H1 (cell line): ENCODE data around the gene RBSN. TPM values are rescaled to one million over a fixed set of nuclear protein-coding genes. Genes with fewer than 3 reads are reported as not detected.
A peak's percentile ranks its signal among the peaks of the same experiment; 100 is the strongest.

ENCODE experiments used
- CTCF ChIA-PET: fragments of 300-600 bp; sonication (Branson Sonifier 250); formaldehyde crosslinking; loops from one replicate; lab custom pipeline; 2021; ENCODE audit not compliant: partially characterized antibody; lab: Charles Lee
- POLR2A ChIA-PET: fragments of 300-600 bp; sonication (Branson Sonifier 250); formaldehyde crosslinking; loops from one replicate; lab custom pipeline; 2021; ENCODE audit warnings: inconsistent platforms; ENCODE audit not compliant: partially characterized antibody; lab: Charles Lee
- DNase-seq, 2 experiments: peaks; one replicate each; pipeline versions ENCODE4 v3.0.0 to v3.0.0-alpha.2; 2010 to 2022; ENCODE audit warnings: low spot score in 2 of 2, low read depth in 1 of 2, mixed read lengths in 1 of 2
- FAIRE-seq: peaks from 2 replicates; lab custom pipeline; 2011; peaks lifted over from hg19 to GRCh38; lab: Jason Lieb, UNC
- H2AFZ ChIP-seq: 2 replicates; pipeline ENCODE4 v1.8.1; 2012; ENCODE audit warnings: low read length, inconsistent platforms
- H2AK5ac ChIP-seq: 2 replicates; pipeline ENCODE4 v1.6.1; 2013; ENCODE audit warnings: low read depth, low read length
- H2BK120ac ChIP-seq: replicated peaks from 2 replicates; pipeline ENCODE3; 2013; ENCODE audit warnings: low read depth, low read length, inconsistent platforms
- H2BK12ac ChIP-seq: 2 replicates; pipeline ENCODE4 v1.6.1; 2013; ENCODE audit warnings: low read depth, low read length
- H2BK15ac ChIP-seq: 2 replicates; pipeline ENCODE4 v1.6.1; 2013; ENCODE audit warnings: low read length
- H2BK20ac ChIP-seq: 2 replicates; pipeline ENCODE4 v1.6.1; 2013; ENCODE audit warnings: low read length
- H2BK5ac ChIP-seq: 2 replicates; pipeline ENCODE4 v1.6.1; 2013; ENCODE audit warnings: low read depth, low read length
- H3K14ac ChIP-seq: 2 replicates; pipeline ENCODE4 v1.6.1; 2013; ENCODE audit warnings: inconsistent platforms; ENCODE audit not compliant: insufficient read length
- H3K18ac ChIP-seq: 2 replicates; pipeline ENCODE4 v1.6.1; 2013; ENCODE audit warnings: low read length; ENCODE audit errors: extremely low read depth
- H3K23ac ChIP-seq: 2 replicates; pipeline ENCODE4 v1.6.1; 2013; ENCODE audit warnings: inconsistent platforms; ENCODE audit not compliant: insufficient read length
- H3K23me2 ChIP-seq: 2 replicates; pipeline ENCODE4 v1.6.1; 2013; ENCODE audit warnings: low read depth, low read length
- H3K27ac ChIP-seq: 2 replicates; pipeline ENCODE4 v1.6.1; 2011; ENCODE audit warnings: low read depth, low read length, inconsistent platforms
- H3K27me3 ChIP-seq, 4 experiments: replicated peaks in 1 of 4; 1 replicate in 1 of 4; 2 replicates in 3 of 4; pipeline versions ENCODE4 v1.6.1 to v1.8.1; 2011 to 2013; ENCODE audit warnings: low read length in 3 of 4, mild to moderate bottlenecking in 3 of 4, inconsistent platforms in 2 of 4, mixed read lengths in 2 of 4, moderate library complexity in 1 of 4; ENCODE audit not compliant: control insufficient read depth in 3 of 4, insufficient read depth in 3 of 4; ENCODE audit errors: extremely low read depth in 1 of 4
- H3K36me3 ChIP-seq, 4 experiments: 2 replicates each; pipeline versions ENCODE4 v1.6.1 to v1.8.1; 2011 to 2013; ENCODE audit warnings: mild to moderate bottlenecking in 4 of 4, low read length in 3 of 4, moderate library complexity in 2 of 4, control low read depth in 1 of 4, inconsistent platforms in 1 of 4; ENCODE audit not compliant: insufficient read depth in 4 of 4, control insufficient read depth in 2 of 4
- H3K4ac ChIP-seq: replicated peaks from 2 replicates; pipeline ENCODE3; 2013; ENCODE audit warnings: low read length, low read depth, mixed read lengths, inconsistent platforms; ENCODE audit not compliant: insufficient read length
- H3K4me1 ChIP-seq, 4 experiments: replicated peaks in 1 of 4; 1 replicate in 1 of 4; 2 replicates in 3 of 4; pipeline versions ENCODE4 v1.6.1 to v1.8.1; 2011 to 2013; ENCODE audit warnings: low read length in 3 of 4, inconsistent platforms in 2 of 4, mixed read lengths in 1 of 4; ENCODE audit not compliant: insufficient read depth in 4 of 4, control insufficient read depth in 3 of 4
- H3K4me2 ChIP-seq, 2 experiments: 2 replicates each; pipeline versions ENCODE4 v1.6.1 to v1.8.1; 2011 to 2013; ENCODE audit warnings: low read depth in 2 of 2, low read length in 2 of 2, control low read depth in 1 of 2, inconsistent platforms in 1 of 2, mild to moderate bottlenecking in 1 of 2; ENCODE audit not compliant: insufficient read depth in 1 of 2
- H3K4me3 ChIP-seq, 4 experiments: fragments of 200-600, 300-600 bp in 1 of 4; sonication (generic), shearing (Covaris generic), sonication (Bioruptor Twin) in 1 of 4; 2 replicates each; pipeline versions ENCODE4 v1.5.1 to v1.8.1; 2011 to 2016; ENCODE audit warnings: low read length in 4 of 4, low read depth in 3 of 4, control low read depth in 2 of 4, inconsistent platforms in 2 of 4, mild to moderate bottlenecking in 2 of 4, mixed read lengths in 1 of 4, moderate library complexity in 1 of 4; ENCODE audit not compliant: insufficient read depth in 2 of 4; ENCODE audit errors: extremely low read depth in 1 of 4
- H3K56ac ChIP-seq: replicated peaks from 2 replicates; pipeline ENCODE3; 2013; ENCODE audit warnings: low read depth, mild to moderate bottlenecking, mixed read lengths, low read length, inconsistent platforms; ENCODE audit not compliant: insufficient read length
- H3K79me1 ChIP-seq: 2 replicates; pipeline ENCODE4 v1.6.1; 2013; ENCODE audit warnings: low read depth, low read length, control low read depth
- H3K79me2 ChIP-seq, 2 experiments: 2 replicates each; pipeline versions ENCODE4 v1.6.1 to v1.8.1; 2012 to 2013; ENCODE audit warnings: low read length in 2 of 2, mild to moderate bottlenecking in 2 of 2, inconsistent platforms in 1 of 2; ENCODE audit not compliant: insufficient read depth in 2 of 2, control insufficient read depth in 1 of 2
- H3K9ac ChIP-seq, 4 experiments: replicated peaks in 1 of 4; 1 replicate in 1 of 4; 2 replicates in 3 of 4; pipeline versions ENCODE4 v1.6.1 to v1.8.1; 2011 to 2013; ENCODE audit warnings: low read depth in 3 of 4, low read length in 3 of 4, control low read depth in 2 of 4, mild to moderate bottlenecking in 2 of 4, moderate library complexity in 2 of 4, inconsistent platforms in 1 of 4; ENCODE audit errors: extremely low read depth in 1 of 4
- H3K9me3 ChIP-seq, 2 experiments: 2 replicates each; pipeline versions ENCODE4 v1.6.1 to v1.8.1; 2012 to 2013; ENCODE audit warnings: mild to moderate bottlenecking in 2 of 2, moderate library complexity in 2 of 2, control low read depth in 1 of 2, inconsistent platforms in 1 of 2, low read depth in 1 of 2, low read length in 1 of 2, mixed read lengths in 1 of 2; ENCODE audit not compliant: insufficient read depth in 2 of 2
- H4K20me1 ChIP-seq, 2 experiments: replicated peaks in 1 of 2; 2 replicates each; pipeline versions ENCODE3 to v1.8.1; 2011 to 2013; ENCODE audit warnings: inconsistent platforms in 2 of 2, low read length in 2 of 2, mild to moderate bottlenecking in 1 of 2; ENCODE audit not compliant: insufficient read depth in 2 of 2, control insufficient read depth in 1 of 2
- H4K5ac ChIP-seq: 2 replicates; pipeline ENCODE4 v1.6.1; 2013; ENCODE audit warnings: low read length, low read depth, mixed read lengths, inconsistent platforms; ENCODE audit not compliant: insufficient read length
- H4K8ac ChIP-seq: 2 replicates; pipeline ENCODE4 v1.8.0; 2013; ENCODE audit warnings: mild to moderate bottlenecking, moderate library complexity, low read length, inconsistent platforms; ENCODE audit not compliant: insufficient read depth; ENCODE audit errors: extremely low read depth
- H4K91ac ChIP-seq: replicated peaks from 2 replicates; pipeline ENCODE3; 2013; ENCODE audit warnings: low read length, mixed read lengths, inconsistent platforms; ENCODE audit not compliant: insufficient read length
- KDM1A ChIP-seq: fragments of 200-600, 300-600 bp; sonication (generic); IDR thresholded peaks from 2 replicates; pipeline ENCODE4 v1.7.1; 2016; ENCODE audit warnings: mild to moderate bottlenecking, low read length, borderline replicate concordance
- RNF2 ChIP-seq: fragments of 200-900, 300-1000 bp; sonication (generic); IDR thresholded peaks from 2 replicates; pipeline ENCODE4 v1.7.1; 2016; ENCODE audit warnings: borderline replicate concordance, low read depth, mild to moderate bottlenecking, antibody characterized with exemption, low read length; ENCODE audit not compliant: poor library complexity, severe bottlenecking; ENCODE audit errors: missing control alignments
- RXRA ChIP-seq: IDR thresholded peaks from 2 replicates; pipeline ENCODE4 v1.6.1; 2011; ENCODE audit warnings: low read depth, mild to moderate bottlenecking, low read length, moderate library complexity; ENCODE audit not compliant: insufficient read depth
- SIN3A ChIP-seq, 2 experiments: IDR thresholded peaks in 1 of 2; conservative IDR thresholded peaks in 1 of 2; 2 replicates each; pipeline ENCODE4 v1.6.1; 2011 to 2012; ENCODE audit warnings: low read length in 2 of 2, improper control_type of control experiment in 1 of 2, low read depth in 1 of 2, mild to moderate bottlenecking in 1 of 2
- SP4 ChIP-seq: IDR thresholded peaks from 2 replicates; pipeline ENCODE4 v1.6.1; 2012; ENCODE audit warnings: low read length, inconsistent platforms
- SUZ12 ChIP-seq: fragments of 200-600 bp; sonication (generic); IDR thresholded peaks from 2 replicates; pipeline ENCODE4 v1.6.1; 2012; ENCODE audit warnings: mild to moderate bottlenecking, inconsistent platforms, low read length, moderate library complexity, mixed read lengths
- TAF1 ChIP-seq: IDR thresholded peaks from 2 replicates; pipeline ENCODE4 v1.6.1; 2011; ENCODE audit warnings: mild to moderate bottlenecking, low read depth, low read length
- WGBS, 2 experiments: shearing (Covaris generic) in 1 of 2; methylation state at CpG; one replicate each; pipeline versions ENCODE4 v1.1.6 to v1.1.7; 2013 to 2015; ENCODE audit warnings: low lambda C conversion rate in 2 of 2, mixed read lengths in 2 of 2, inconsistent platforms in 1 of 2, low coverage in 1 of 2, missing lambda C conversion rate in 1 of 2; ENCODE audit not compliant: insufficient replicate concordance in 2 of 2, insufficient coverage in 1 of 2, insufficient read length in 1 of 2; ENCODE audit errors: extremely low coverage in 1 of 2, missing lambda C conversion rate in 1 of 2; 5-methylcytosine and 5-hydroxymethylcytosine counted together
- polyA plus RNA-seq, 7 experiments: library from polyadenylated mRNA; depleted of rRNA in 3 of 7; stranded (reverse) in 5 of 7; unstranded in 2 of 7; fragments of >200 nt in 5 of 7; fragments of 200-250 nt in 2 of 7; gene quantifications; 1 replicate in 5 of 7; 2 replicates in 1 of 7; 4 replicates in 1 of 7; pipeline versions ENCODE4 v1.2.1 to v1.2.3, GENCODE V29; 2011 to 2013; ENCODE audit warnings: missing spikeins in 2 of 7, mixed read lengths in 2 of 7
- total RNA-seq: library from RNA; stranded (reverse); fragmentation: NEBNext Ultra II Directional; extraction: Animal tissue kit (Norgen Biotek cat#: 25700); gene quantifications from 2 replicates; pipeline ENCODE4 v1.2.1, GENCODE V29; 2021

The RBSN gene
- total and polyA plus RNA-seq, 2 of the 8 experiments (the other 6 are each of a cell fraction or from before 2014, with no cell fraction given) = 5.9 to 20.0 TPM

DNA sequence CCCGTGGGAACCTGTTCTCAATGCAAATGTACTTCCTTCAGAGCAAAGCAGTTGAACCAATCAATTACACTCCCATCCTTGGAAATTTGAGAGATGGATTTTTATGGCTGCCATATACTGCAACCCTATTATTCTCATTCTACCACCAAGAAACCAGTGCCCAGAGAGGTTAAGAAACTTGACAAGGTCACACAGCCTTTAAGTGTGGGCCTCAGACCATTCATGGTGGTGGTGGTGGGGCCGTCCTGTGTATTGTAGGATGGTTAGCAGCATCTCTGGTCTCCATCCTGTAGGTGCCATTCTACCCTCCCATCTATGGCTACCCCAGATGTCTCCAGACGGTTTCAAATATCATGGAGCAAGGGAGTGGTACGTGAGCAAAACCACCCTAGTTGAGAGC is 23.4 kb upstream of the RBSN start:
- Histone ChIP-seq H2BK120ac (no peak overlapping the region), H3K18ac (no peak overlapping the region), H3K4me1 (no peaks in the 10 kb centered on the region; a peak in 1 of 7 replicates), H3K56ac (no peak overlapping the region), H3K23me2 (no peaks in the 10 kb centered on the region), H4K8ac (no peak overlapping the region), H2BK5ac (no peak overlapping the region), H2BK20ac (no peak overlapping the region), H3K14ac (no peak overlapping the region), H3K9me3 (no peaks in the 10 kb centered on the region), H3K79me1 (no peaks in the 10 kb centered on the region), H3K36me3 (no peaks in the 10 kb centered on the region), H4K91ac (no peak overlapping the region), H3K9ac (no peak overlapping the region), H4K20me1 (no peaks in the 10 kb centered on the region), H2BK12ac (no peak overlapping the region), H4K5ac (no peak overlapping the region), H3K23ac (no peak overlapping the region), H2AK5ac (no peak overlapping the region), H3K79me2 (no peaks in the 10 kb centered on the region), H3K4ac (no peak overlapping the region), H3K27ac (no peak overlapping the region), H3K4me3 (no peak overlapping the region), H2AFZ (no peak overlapping the region), H3K4me2 (no peak overlapping the region), H2BK15ac (no peak overlapping the region), H3K27me3 (peaks cover 0 to 2% (median 0%) of the 10 kb centered on the region in 4 experiments; a peak in 2 of 7 replicates)
- FAIRE-seq = no peak
- WGBS, 2 experiments = 83% methylated on average over 4 of the region's 4 CpGs; no CpG with 5 or more reads in 1 of the 2 experiments
- CTCF ChIA-PET = interaction anchor here (1.0 kb wide), 1 partner anchor 60 kb away, joined by 4 read pairs; no protein-coding TSS in a partner anchor
- POLR2A ChIA-PET = no interaction called here
- TF ChIP-seq RNF2 = no peak
- no peak for TF ChIP-seq RXRA
- no peak for TF ChIP-seq SUZ12
- TF ChIP-seq KDM1A = 0 out of 2 replicates have a peak, but pooled peaks have one; percentile 43
- no peak for TF ChIP-seq SP4
- no peak for TF ChIP-seq SIN3A (conservative IDR thresholded peaks at IDR 0.05 in 1 of 2, IDR thresholded peaks at IDR 0.05 in 1 of 2; ENCODE audit: low read depth in 1 of 2, low read length in 2 of 2)
- no peak for TF ChIP-seq TAF1
- no peak for DNase-seq
